Calu3 (cell line): Measurements from ENCODE around the gene SYCP2. TPM values are rescaled to one million over a fixed set of nuclear protein-coding genes. Genes with fewer than 3 reads are reported as not detected.

ENCODE experiments used
- BruUV-seq: library from RNA; stranded (reverse); fragments of 400-500 nt; replicated peaks from 2 replicates; lab custom pipeline; 2021; lab: Mats Ljungman, UMichigan
- CTCF ChIA-PET: fragments of 300-600 bp; sonication (Branson Sonifier 250); formaldehyde crosslinking; loops from one replicate; lab custom pipeline; 2022; ENCODE audit warnings: antibody characterized with exemption; lab: Charles Lee
- DNase-seq: peaks from one replicate; pipeline ENCODE4 v3.0.0; 2022
- H3K27ac Mint-ChIP-seq: one replicate; pipeline ENCODE4 v1.8.0; 2022; ENCODE audit warnings: mixed read lengths; ENCODE audit not compliant: unreplicated experiment
- H3K27me3 Mint-ChIP-seq: one replicate; pipeline ENCODE4 v1.8.0; 2022; ENCODE audit warnings: mixed read lengths; ENCODE audit not compliant: unreplicated experiment
- H3K36me3 Mint-ChIP-seq: one replicate; pipeline ENCODE4 v1.8.0; 2022; ENCODE audit warnings: mild to moderate bottlenecking, moderate library complexity, mixed read lengths; ENCODE audit not compliant: insufficient read depth, unreplicated experiment
- H3K4me1 Mint-ChIP-seq: one replicate; pipeline ENCODE4 v1.8.0; 2022; ENCODE audit warnings: mild to moderate bottlenecking, low read depth, mixed read lengths; ENCODE audit not compliant: unreplicated experiment
- H3K4me3 Mint-ChIP-seq: one replicate; pipeline ENCODE4 v1.8.0; 2022; ENCODE audit warnings: mild to moderate bottlenecking, low read depth, moderate library complexity, mixed read lengths; ENCODE audit not compliant: unreplicated experiment
- H3K9me3 Mint-ChIP-seq: one replicate; pipeline ENCODE4 v1.8.0; 2022; ENCODE audit warnings: low read depth, mixed read lengths; ENCODE audit not compliant: unreplicated experiment
- intact Hi-C: fragments of 100-400 bp; cut with micrococcal nuclease; formaldehyde crosslinking; loops from one replicate; pipeline ENCODE4 v1.10.0; 2022; ENCODE audit not compliant: unreplicated experiment
- total RNA-seq: library from RNA; stranded (reverse); gene quantifications from 2 replicates; pipeline ENCODE4 v1.2.3, GENCODE V29; 2022
- TF ChIP-seq, protein P1 (sequence below): fragments of 200-600 bp; IDR thresholded peaks from one replicate; pipeline ENCODE4 v1.8.0; 2022; ENCODE audit warnings: antibody characterized with exemption; ENCODE audit not compliant: unreplicated experiment

The SYCP2 gene
- total RNA-seq, 1 experiment from 2014 or later: 56.0 TPM

GRCh38 chr20:59837623-59838394 lies 95.6 kb downstream of the SYCP2 start:
- TF ChIP-seq, protein P1, sequence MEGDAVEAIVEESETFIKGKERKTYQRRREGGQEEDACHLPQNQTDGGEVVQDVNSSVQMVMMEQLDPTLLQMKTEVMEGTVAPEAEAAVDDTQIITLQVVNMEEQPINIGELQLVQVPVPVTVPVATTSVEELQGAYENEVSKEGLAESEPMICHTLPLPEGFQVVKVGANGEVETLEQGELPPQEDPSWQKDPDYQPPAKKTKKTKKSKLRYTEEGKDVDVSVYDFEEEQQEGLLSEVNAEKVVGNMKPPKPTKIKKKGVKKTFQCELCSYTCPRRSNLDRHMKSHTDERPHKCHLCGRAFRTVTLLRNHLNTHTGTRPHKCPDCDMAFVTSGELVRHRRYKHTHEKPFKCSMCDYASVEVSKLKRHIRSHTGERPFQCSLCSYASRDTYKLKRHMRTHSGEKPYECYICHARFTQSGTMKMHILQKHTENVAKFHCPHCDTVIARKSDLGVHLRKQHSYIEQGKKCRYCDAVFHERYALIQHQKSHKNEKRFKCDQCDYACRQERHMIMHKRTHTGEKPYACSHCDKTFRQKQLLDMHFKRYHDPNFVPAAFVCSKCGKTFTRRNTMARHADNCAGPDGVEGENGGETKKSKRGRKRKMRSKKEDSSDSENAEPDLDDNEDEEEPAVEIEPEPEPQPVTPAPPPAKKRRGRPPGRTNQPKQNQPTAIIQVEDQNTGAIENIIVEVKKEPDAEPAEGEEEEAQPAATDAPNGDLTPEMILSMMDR: no peak
- DNase-seq: no peak
- BruUV-seq: no TSS peak
- no peaks in the 10 kb centered on the region for H3K27me3 Mint-ChIP-seq
- intact Hi-C loops: no loop called here
- peak overlapping the region; percentile 42 for H3K27ac Mint-ChIP-seq
- peak overlapping the region; percentile 65 for H3K4me3 Mint-ChIP-seq
- peaks cover 36% of the 10 kb centered on the region for H3K36me3 Mint-ChIP-seq
- peaks cover 53% of the 10 kb centered on the region for H3K4me1 Mint-ChIP-seq
- CTCF ChIA-PET: interaction anchor here (0.5 to 4.2 kb wide), 5 partner anchors 12 to 1336 kb away, joined by 3 to 18 read pairs (median 4); partner anchors contain the start of genes FAM217B and PPP1R3D
- H3K9me3 Mint-ChIP-seq: no peaks in the 10 kb centered on the region

- no TSS peak for BruUV-seq
- no peak for DNase-seq
- Mint-ChIP-seq H3K4me1 (peaks cover 63% of the 10 kb centered on the region), H3K27ac (no peak overlapping the region), H3K9me3 (no peaks in the 10 kb centered on the region), H3K27me3 (no peaks in the 10 kb centered on the region), H3K4me3 (peak overlapping the region; percentile 65), H3K36me3 (peaks cover 32% of the 10 kb centered on the region)
- intact Hi-C loops: no loop called here
- TF ChIP-seq, protein P1: no peak
- CTCF ChIA-PET: interaction anchor here (1.0 to 4.2 kb wide), 4 partner anchors 11 to 65 kb away, joined by 3 to 18 read pairs (median 6); no protein-coding TSS in a partner anchor
Observed at GRCh38 chr20:59836767-59837166, 96.7 kb downstream of the SYCP2 start.

DNA sequence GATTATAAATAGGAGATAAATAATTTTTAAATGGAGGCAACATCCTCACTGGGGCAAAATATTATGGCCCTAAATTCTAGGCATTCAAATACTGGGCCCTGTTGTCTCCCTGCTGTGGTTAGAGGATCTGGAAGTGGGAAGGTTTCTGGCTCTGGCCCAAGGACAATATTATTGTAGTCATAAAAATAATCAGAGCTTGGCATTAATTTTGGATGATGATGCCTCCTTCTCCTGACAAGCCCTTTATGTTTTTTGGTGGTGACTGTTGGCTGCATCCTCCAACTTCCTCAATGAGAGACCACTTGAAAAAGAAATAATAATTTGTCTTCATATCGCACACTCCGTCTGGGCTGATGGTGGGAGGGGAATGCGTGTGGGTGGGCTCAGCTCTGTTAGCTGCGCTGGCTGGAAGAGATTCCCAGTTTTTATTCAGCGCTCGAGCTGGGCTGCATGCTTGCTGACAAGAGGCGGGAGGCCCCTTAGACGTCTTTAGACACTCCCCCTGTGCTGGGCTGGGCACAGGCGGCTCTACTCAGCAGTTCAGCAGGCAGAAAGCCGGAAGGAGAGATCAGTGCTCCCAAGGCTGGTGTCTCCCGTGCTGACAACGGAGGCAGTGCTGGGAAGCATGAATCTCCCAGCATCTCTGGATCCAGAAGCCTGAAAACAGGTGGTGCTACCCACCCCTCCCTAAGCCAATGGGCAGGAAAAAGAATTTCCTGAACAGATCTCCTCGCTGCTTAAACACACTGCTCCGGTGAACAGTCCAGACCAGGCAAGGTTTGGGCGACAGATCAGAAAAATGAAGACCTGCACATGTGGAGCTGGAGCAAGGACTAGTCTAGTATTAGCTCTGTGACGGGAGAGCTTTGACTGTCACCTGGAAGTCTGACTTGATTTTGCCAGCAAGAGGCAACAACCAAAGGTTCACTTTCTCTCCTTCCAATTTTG lies 97.7 kb downstream of the SYCP2 start:
- peak overlapping the region; percentile 61 for H3K27ac Mint-ChIP-seq
- H3K4me3 Mint-ChIP-seq: peak overlapping the region; percentile 65
- H3K4me1 Mint-ChIP-seq: peaks cover 73% of the 10 kb centered on the region
- TF ChIP-seq, protein P1: no peak
- CTCF ChIA-PET: interaction anchor here (0.8 to 4.2 kb wide), 6 partner anchors 12 to 64 kb away, joined by 3 to 18 read pairs (median 4); no protein-coding TSS in a partner anchor
- no peaks in the 10 kb centered on the region for H3K9me3 Mint-ChIP-seq
- BruUV-seq: TSS peak; percentile 42
- peaks cover 34% of the 10 kb centered on the region for H3K36me3 Mint-ChIP-seq
- DNase-seq: peak; percentile 61
- intact Hi-C loops: no loop called here
- no peaks in the 10 kb centered on the region for H3K27me3 Mint-ChIP-seq

DNA sequence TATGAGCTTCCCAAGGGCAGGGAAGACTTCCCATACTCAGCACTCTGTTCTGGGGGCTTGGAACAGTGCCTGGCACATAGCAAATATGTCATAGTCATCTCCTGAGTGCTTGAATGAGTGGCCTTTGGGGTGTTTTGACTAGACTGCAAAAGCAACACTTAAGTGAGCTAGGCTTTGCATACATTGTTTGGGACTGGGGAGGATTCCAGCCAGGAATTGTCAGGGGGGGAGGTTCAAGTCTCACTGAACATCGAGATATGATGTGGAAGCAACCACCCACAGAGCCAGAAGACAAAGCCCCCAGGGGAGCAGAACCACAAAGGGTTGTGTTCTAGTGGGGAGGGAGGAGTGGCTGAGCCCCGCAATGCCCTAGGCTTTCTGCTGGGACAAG lies 98.4 kb downstream of the SYCP2 start:
- H3K4me3 Mint-ChIP-seq: peak overlapping the region; percentile 65
- no peaks in the 10 kb centered on the region for H3K9me3 Mint-ChIP-seq
- H3K4me1 Mint-ChIP-seq: peaks cover 80% of the 10 kb centered on the region
- intact Hi-C loops: no loop called here
- no TSS peak for BruUV-seq
- H3K36me3 Mint-ChIP-seq: peaks cover 35% of the 10 kb centered on the region
- TF ChIP-seq, protein P1: no peak
- H3K27me3 Mint-ChIP-seq: no peaks in the 10 kb centered on the region
- no peak for DNase-seq
- CTCF ChIA-PET: interaction anchor here (1.0 to 4.2 kb wide), 2 partner anchors 15 to 52 kb away, joined by 5 to 18 read pairs; no protein-coding TSS in a partner anchor
- peak overlapping the region; percentile 61 for H3K27ac Mint-ChIP-seq
